ENCODE results near the gene ZNF19.

DNA sequence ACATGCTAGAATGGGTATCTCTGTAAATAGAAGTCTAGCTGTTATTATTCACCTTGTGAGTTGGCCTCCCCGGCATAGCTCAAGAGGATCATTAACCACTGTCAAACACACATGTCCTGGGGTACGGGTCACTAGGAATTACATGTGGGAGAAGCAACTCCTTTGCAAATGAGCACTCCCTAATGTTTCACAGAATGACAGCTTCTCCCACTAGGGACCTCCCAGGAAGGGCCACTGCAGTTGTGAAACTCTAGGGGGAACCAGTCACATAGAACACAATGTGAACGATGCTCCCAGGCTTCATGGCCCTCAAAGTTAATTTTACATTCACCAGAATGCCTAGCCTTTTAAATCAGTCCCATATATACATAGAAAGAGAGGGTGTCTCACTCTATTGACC lies 12.4 kb upstream of the ZNF19 start:
- TF ChIP-seq, protein P1, sequence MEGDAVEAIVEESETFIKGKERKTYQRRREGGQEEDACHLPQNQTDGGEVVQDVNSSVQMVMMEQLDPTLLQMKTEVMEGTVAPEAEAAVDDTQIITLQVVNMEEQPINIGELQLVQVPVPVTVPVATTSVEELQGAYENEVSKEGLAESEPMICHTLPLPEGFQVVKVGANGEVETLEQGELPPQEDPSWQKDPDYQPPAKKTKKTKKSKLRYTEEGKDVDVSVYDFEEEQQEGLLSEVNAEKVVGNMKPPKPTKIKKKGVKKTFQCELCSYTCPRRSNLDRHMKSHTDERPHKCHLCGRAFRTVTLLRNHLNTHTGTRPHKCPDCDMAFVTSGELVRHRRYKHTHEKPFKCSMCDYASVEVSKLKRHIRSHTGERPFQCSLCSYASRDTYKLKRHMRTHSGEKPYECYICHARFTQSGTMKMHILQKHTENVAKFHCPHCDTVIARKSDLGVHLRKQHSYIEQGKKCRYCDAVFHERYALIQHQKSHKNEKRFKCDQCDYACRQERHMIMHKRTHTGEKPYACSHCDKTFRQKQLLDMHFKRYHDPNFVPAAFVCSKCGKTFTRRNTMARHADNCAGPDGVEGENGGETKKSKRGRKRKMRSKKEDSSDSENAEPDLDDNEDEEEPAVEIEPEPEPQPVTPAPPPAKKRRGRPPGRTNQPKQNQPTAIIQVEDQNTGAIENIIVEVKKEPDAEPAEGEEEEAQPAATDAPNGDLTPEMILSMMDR (IDR thresholded peaks at IDR 0.05): no peak
- TF ChIP-seq POLR2A (IDR thresholded peaks at IDR 0.05) (no peak), EP300 (IDR thresholded peaks at IDR 0.05) (no peak)

Measured in upper lobe of left lung (tissue), 4 donors.